Keratinocyte (primary cell): ENCODE measurements around the gene RAX2. TPM values are rescaled to one million over a fixed set of nuclear protein-coding genes. Genes with fewer than 3 reads are reported as not detected.

Experiments
- DNase-seq: peaks from one replicate; pipeline ENCODE4 v3.0.0-alpha.2; 2011; ENCODE audit warnings: low read depth, missing footprints, low spot score
- FAIRE-seq: peaks from 2 replicates; lab custom pipeline; 2011; peaks lifted over from hg19 to GRCh38; lab: Jason Lieb, UNC
- H2AFZ ChIP-seq: 2 replicates; pipeline ENCODE4 v1.6.0; 2012; ENCODE audit warnings: low read length, control low read depth, inconsistent platforms; ENCODE audit not compliant: control insufficient read depth
- H3K27ac ChIP-seq: 2 replicates; pipeline ENCODE4 v1.5.1; 2011; ENCODE audit warnings: low read length; ENCODE audit not compliant: control insufficient read depth, insufficient read depth
- H3K27me3 ChIP-seq: 3 replicates; pipeline ENCODE4 v1.6.0; 2011; ENCODE audit warnings: low read length; ENCODE audit not compliant: control insufficient read depth, insufficient read depth; ENCODE audit errors: extremely low read depth
- H3K36me3 ChIP-seq, 2 experiments: 2 replicates in 1 of 2; 3 replicates in 1 of 2; pipeline ENCODE4 v1.5.1; 2011; ENCODE audit warnings: low read length in 2 of 2, mild to moderate bottlenecking in 1 of 2; ENCODE audit not compliant: control insufficient read depth in 2 of 2, insufficient read depth in 2 of 2; ENCODE audit errors: extremely low read depth in 1 of 2
- H3K4me1 ChIP-seq: 3 replicates; pipeline ENCODE4 v1.5.1; 2011; ENCODE audit warnings: low read length; ENCODE audit not compliant: control insufficient read depth, insufficient read depth; ENCODE audit errors: extremely low read depth
- H3K4me2 ChIP-seq: 3 replicates; pipeline ENCODE4 v1.6.0; 2011; ENCODE audit warnings: low read depth, low read length; ENCODE audit not compliant: control insufficient read depth, insufficient read depth; ENCODE audit errors: extremely low read depth
- H3K4me3 ChIP-seq, 3 experiments: fragments of 200-600 bp in 1 of 3; sonication (generic) in 1 of 3; 2 replicates in 2 of 3; 3 replicates in 1 of 3; pipeline ENCODE4 v1.5.1; 2011 to 2016; ENCODE audit warnings: low read length in 3 of 3, mild to moderate bottlenecking in 3 of 3, control low read depth in 2 of 3, inconsistent platforms in 1 of 3, low read depth in 1 of 3, mixed read lengths in 1 of 3, mixed run types in 1 of 3, moderate library complexity in 1 of 3; ENCODE audit not compliant: control insufficient read depth in 2 of 3, insufficient read depth in 2 of 3; ENCODE audit errors: extremely low read depth in 1 of 3
- H3K79me2 ChIP-seq: 2 replicates; pipeline ENCODE4 v1.6.0; 2012; ENCODE audit warnings: low read length; ENCODE audit not compliant: control insufficient read depth, insufficient read depth
- H3K9ac ChIP-seq: 3 replicates; pipeline ENCODE4 v1.6.0; 2011; ENCODE audit warnings: low read length; ENCODE audit not compliant: control insufficient read depth, insufficient read depth; ENCODE audit errors: extremely low read depth
- H3K9me1 ChIP-seq: 3 replicates; pipeline ENCODE4 v1.6.0; 2011; ENCODE audit warnings: low read length; ENCODE audit not compliant: control insufficient read depth, insufficient read depth; ENCODE audit errors: extremely low read depth
- H3K9me3 ChIP-seq: 2 replicates; pipeline ENCODE4 v1.5.1; 2012; ENCODE audit warnings: low read depth, low read length; ENCODE audit not compliant: control insufficient read depth
- H4K20me1 ChIP-seq: 3 replicates; pipeline ENCODE4 v1.6.0; 2011; ENCODE audit warnings: low read length; ENCODE audit not compliant: control insufficient read depth, insufficient read depth; ENCODE audit errors: extremely low read depth
- EZH2 ChIP-seq: IDR thresholded peaks from one replicate; pipeline ENCODE4 v1.6.1; 2012; ENCODE audit warnings: inconsistent platforms, mild to moderate bottlenecking, low read length, moderate library complexity
- dilution Hi-C: fragments of 300-500 bp; cut with MboI; formaldehyde crosslinking; loops from one replicate; pipeline ENCODE4 v1.7.0; 2020; ENCODE audit warnings: low sequenced_read_pairs; ENCODE audit not compliant: extremely low pct_ligation_motif_present
- polyA plus RNA-seq, 5 experiments: library from polyadenylated mRNA; depleted of rRNA in 3 of 5; stranded (reverse) in 3 of 5; stranded (forward) in 1 of 5; unstranded in 1 of 5; fragments of >200 nt; gene quantifications; 1 replicate in 1 of 5; 2 replicates in 3 of 5; 3 replicates in 1 of 5; pipeline versions ENCODE4 v1.2.1 to v1.2.3, GENCODE V29; 2011 to 2012; ENCODE audit warnings: missing spikeins in 2 of 5, low read depth in 1 of 5, low replicate concordance in 1 of 5
- TF ChIP-seq, protein P1 (sequence below), 3 experiments: IDR thresholded peaks in 1 of 3; conservative IDR thresholded peaks in 1 of 3; optimal IDR thresholded peaks in 1 of 3; 2 replicates in 2 of 3; 3 replicates in 1 of 3; pipeline versions ENCODE3 to v1.5.1; 2011; ENCODE audit warnings: low read length in 3 of 3, mild to moderate bottlenecking in 3 of 3, moderate library complexity in 2 of 3, control low read depth in 1 of 3, inconsistent platforms in 1 of 3; ENCODE audit not compliant: insufficient read depth in 2 of 3; ENCODE audit errors: extremely low read depth in 1 of 3

RAX2 gene
- polyA plus RNA-seq, 1 donor (not counting 4 experiments of a cell fraction or from before 2014, with no cell fraction given): not detected

DNA sequence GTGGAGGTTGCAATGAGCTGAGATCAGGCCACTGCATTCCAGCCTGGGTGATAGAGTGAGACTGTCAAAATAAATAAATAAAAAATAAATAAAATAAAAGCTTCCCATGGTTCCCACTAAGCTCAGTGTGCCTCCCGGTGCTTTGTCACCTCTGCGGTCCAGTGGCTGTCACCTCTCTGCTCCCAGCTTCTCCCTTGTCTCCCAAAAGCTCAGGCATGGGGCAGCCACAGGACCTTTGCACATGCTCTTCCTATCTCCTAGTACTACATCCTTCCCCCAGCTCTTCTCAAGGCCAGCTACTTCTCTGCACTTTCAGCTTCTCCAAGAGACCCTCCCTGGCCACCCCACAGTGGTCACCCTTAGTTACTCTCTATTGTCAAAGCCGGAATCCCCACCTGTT lies 21.8 kb upstream of the RAX2 start:
- dilution Hi-C loops: no loop called here

DNA sequence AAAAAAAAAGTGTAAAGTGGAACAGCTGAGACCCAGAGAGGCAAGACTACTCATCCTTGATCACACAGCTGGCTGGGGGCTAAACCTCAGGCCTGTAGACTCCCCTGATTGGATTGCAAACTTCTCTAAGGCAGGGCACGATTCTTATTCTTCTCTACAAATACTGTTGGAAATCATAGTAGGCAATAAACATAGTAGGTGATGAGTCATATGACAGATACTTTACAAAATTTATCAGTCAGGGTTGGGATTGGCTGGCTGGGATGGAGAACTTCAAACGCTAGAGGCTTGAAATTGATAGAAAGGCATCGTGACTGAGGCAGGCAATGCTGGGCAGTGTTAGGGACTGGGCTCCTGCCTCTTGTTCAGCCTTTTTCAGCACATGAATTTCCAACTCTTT lies 20.1 kb upstream of the RAX2 start:
- no peak for TF ChIP-seq EZH2
- TF ChIP-seq, protein P1, sequence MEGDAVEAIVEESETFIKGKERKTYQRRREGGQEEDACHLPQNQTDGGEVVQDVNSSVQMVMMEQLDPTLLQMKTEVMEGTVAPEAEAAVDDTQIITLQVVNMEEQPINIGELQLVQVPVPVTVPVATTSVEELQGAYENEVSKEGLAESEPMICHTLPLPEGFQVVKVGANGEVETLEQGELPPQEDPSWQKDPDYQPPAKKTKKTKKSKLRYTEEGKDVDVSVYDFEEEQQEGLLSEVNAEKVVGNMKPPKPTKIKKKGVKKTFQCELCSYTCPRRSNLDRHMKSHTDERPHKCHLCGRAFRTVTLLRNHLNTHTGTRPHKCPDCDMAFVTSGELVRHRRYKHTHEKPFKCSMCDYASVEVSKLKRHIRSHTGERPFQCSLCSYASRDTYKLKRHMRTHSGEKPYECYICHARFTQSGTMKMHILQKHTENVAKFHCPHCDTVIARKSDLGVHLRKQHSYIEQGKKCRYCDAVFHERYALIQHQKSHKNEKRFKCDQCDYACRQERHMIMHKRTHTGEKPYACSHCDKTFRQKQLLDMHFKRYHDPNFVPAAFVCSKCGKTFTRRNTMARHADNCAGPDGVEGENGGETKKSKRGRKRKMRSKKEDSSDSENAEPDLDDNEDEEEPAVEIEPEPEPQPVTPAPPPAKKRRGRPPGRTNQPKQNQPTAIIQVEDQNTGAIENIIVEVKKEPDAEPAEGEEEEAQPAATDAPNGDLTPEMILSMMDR (optimal IDR thresholded peaks at IDR 0.05 in 1 of 3, IDR thresholded peaks at IDR 0.05 in 1 of 3, conservative IDR thresholded peaks at IDR 0.05 in 1 of 3; ENCODE audit: extremely low read depth in 1 of 3, insufficient read depth in 2 of 3, low read length in 3 of 3): no peak
- Histone ChIP-seq H3K27me3 (peaks cover 16% of the 10 kb centered on the region), H3K27ac (no peak overlapping the region), H3K4me1 (no peaks in the 10 kb centered on the region), H3K79me2 (no peaks in the 10 kb centered on the region), H3K4me3 (no peak overlapping the region), H4K20me1 (no peaks in the 10 kb centered on the region), H3K4me2 (no peak overlapping the region), H3K9me3 (peaks cover 2% of the 10 kb centered on the region), H3K9ac (no peak overlapping the region), H3K36me3 (no peaks in the 10 kb centered on the region), H3K9me1 (no peaks in the 10 kb centered on the region), H2AFZ (no peak overlapping the region)
- FAIRE-seq (no peak), DNase-seq (no peak)
- dilution Hi-C loops: no loop called here

More for the DNA sequence above, 21.8 kb upstream of the RAX2 start:
- no peak overlapping the region for H3K4me3 ChIP-seq
- TF ChIP-seq, protein P1 (optimal IDR thresholded peaks at IDR 0.05 in 1 of 3, IDR thresholded peaks at IDR 0.05 in 1 of 3, conservative IDR thresholded peaks at IDR 0.05 in 1 of 3; ENCODE audit: extremely low read depth in 1 of 3, insufficient read depth in 2 of 3, low read length in 3 of 3): no peak
- TF ChIP-seq EZH2: no peak
- H3K9ac ChIP-seq: no peak overlapping the region
- no peak overlapping the region for H2AFZ ChIP-seq
- H3K27ac ChIP-seq: no peak overlapping the region
- no peak overlapping the region for H3K4me2 ChIP-seq
- no peaks in the 10 kb centered on the region for H3K4me1 ChIP-seq
- no peaks in the 10 kb centered on the region for H3K9me1 ChIP-seq
- no peaks in the 10 kb centered on the region for H4K20me1 ChIP-seq
- no peaks in the 10 kb centered on the region for H3K36me3 ChIP-seq
- DNase-seq: no peak
- H3K27me3 ChIP-seq: peaks cover 14% of the 10 kb centered on the region
- peaks cover 2% of the 10 kb centered on the region for H3K9me3 ChIP-seq
- FAIRE-seq: no peak
- no peaks in the 10 kb centered on the region for H3K79me2 ChIP-seq
